Fibroblast of the aortic adventitia (primary cell): ENCODE measurements around the gene TMPRSS4. TPM values are rescaled to one million over a fixed set of nuclear protein-coding genes. Genes with fewer than 3 reads are reported as not detected.
A peak's percentile ranks its signal among the peaks of the same experiment; 100 is the strongest.

ENCODE experiments used
- DNase-seq: peaks from one replicate; pipeline ENCODE4 v3.0.0-alpha.2; 2010; ENCODE audit warnings: low read depth
- H3K4me3 ChIP-seq: 2 replicates; pipeline ENCODE4 v1.5.1; 2011; ENCODE audit warnings: low read depth, mild to moderate bottlenecking, control low read depth, low read length, moderate library complexity
- CTCF ChIP-seq: IDR thresholded peaks from 2 replicates; pipeline ENCODE4 v1.5.1; 2011; ENCODE audit warnings: mild to moderate bottlenecking, low read length, control low read depth, inconsistent platforms; ENCODE audit not compliant: insufficient read depth
- total RNA-seq: library from RNA; depleted of rRNA; stranded (reverse); fragments of >200 nt; gene quantifications from 2 replicates; pipeline ENCODE4 v1.2.3, GENCODE V29; 2012; ENCODE audit warnings: low replicate concordance

The TMPRSS4 gene
- total RNA-seq, 1 donor: not detected

- no peak overlapping the region for H3K4me3 ChIP-seq
- no peak for TF ChIP-seq CTCF
- no peak for DNase-seq
Measured at GRCh38 chr11:118079491-118079890, 2.6 kb downstream of the TMPRSS4 start.

- no peak overlapping the region for H3K4me3 ChIP-seq
- no peak for TF ChIP-seq CTCF
- DNase-seq: no peak
Measured at GRCh38 chr11:118080296-118080695, 3.4 kb downstream of the TMPRSS4 start.

- DNase-seq: no peak
- H3K4me3 ChIP-seq: no peak overlapping the region
- no peak for TF ChIP-seq CTCF
Measured at GRCh38 chr11:118081241-118081958, 4.5 kb downstream of the TMPRSS4 start.

GRCh38 chr11:118082880-118083552, 6.1 kb downstream of the TMPRSS4 start:
- DNase-seq: no peak
- no peak overlapping the region for H3K4me3 ChIP-seq
- no peak for TF ChIP-seq CTCF

GRCh38 chr11:118084247-118084646, 7.4 kb downstream of the TMPRSS4 start:
- no peak for TF ChIP-seq CTCF
- DNase-seq: peak; percentile 10
- H3K4me3 ChIP-seq: no peak overlapping the region

GRCh38 chr11:118084656-118085055, 7.8 kb downstream of the TMPRSS4 start:
- TF ChIP-seq CTCF: no peak
- DNase-seq: no peak
- H3K4me3 ChIP-seq: no peak overlapping the region
